ENCODE measurements around the gene DICER1.

DNA sequence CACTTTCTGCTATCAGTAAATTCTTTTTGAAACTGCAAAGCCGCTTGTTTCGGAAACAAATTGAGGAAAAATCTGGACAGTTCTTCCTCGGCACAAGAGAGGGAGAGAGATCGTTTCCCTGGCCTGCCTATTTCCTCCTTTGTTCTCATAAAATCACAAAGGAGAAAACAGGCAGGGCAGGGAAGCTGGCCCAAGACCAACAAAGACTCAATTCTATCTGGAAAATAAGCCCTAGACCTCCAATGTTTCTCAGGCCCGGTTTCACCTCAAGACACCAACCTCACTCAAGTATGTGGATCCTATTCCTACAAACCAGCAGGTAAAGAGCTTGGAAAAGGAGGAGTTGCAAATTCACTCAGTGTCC lies 19.5 kb downstream of the DICER1 start:
- TF ChIP-seq, protein P1, sequence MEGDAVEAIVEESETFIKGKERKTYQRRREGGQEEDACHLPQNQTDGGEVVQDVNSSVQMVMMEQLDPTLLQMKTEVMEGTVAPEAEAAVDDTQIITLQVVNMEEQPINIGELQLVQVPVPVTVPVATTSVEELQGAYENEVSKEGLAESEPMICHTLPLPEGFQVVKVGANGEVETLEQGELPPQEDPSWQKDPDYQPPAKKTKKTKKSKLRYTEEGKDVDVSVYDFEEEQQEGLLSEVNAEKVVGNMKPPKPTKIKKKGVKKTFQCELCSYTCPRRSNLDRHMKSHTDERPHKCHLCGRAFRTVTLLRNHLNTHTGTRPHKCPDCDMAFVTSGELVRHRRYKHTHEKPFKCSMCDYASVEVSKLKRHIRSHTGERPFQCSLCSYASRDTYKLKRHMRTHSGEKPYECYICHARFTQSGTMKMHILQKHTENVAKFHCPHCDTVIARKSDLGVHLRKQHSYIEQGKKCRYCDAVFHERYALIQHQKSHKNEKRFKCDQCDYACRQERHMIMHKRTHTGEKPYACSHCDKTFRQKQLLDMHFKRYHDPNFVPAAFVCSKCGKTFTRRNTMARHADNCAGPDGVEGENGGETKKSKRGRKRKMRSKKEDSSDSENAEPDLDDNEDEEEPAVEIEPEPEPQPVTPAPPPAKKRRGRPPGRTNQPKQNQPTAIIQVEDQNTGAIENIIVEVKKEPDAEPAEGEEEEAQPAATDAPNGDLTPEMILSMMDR (optimal IDR thresholded peaks at IDR 0.05 in 1 of 3, IDR thresholded peaks at IDR 0.05 in 1 of 3, conservative IDR thresholded peaks at IDR 0.05 in 1 of 3; ENCODE audit: extremely low read depth in 1 of 3, insufficient read depth in 2 of 3, low read length in 3 of 3), result no peak
- no peak for TF ChIP-seq EZH2 (IDR thresholded peaks at IDR 0.05; ENCODE audit: low read length)
